Neuronal stem cell (in vitro differentiated cells): ENCODE measurements around the gene EPB41L5.

Source experiments
- DNase-seq: peaks from one replicate; pipeline ENCODE4 v3.0.0-alpha.2; 2013; ENCODE audit warnings: low spot score
- H2AFZ ChIP-seq: one replicate; pipeline ENCODE4 v1.6.1; 2013; ENCODE audit warnings: mild to moderate bottlenecking, low read length, inconsistent platforms
- H2AK5ac ChIP-seq: 2 replicates; pipeline ENCODE4 v1.6.1; 2013; ENCODE audit warnings: low read depth, mild to moderate bottlenecking, inconsistent platforms, low read length, moderate library complexity, mixed read lengths
- H2BK120ac ChIP-seq: 2 replicates; pipeline ENCODE4 v1.6.1; 2013; ENCODE audit warnings: low read depth, mild to moderate bottlenecking, inconsistent platforms, low read length, moderate library complexity, mixed read lengths
- H2BK12ac ChIP-seq: one replicate; pipeline ENCODE4 v1.6.1; 2013; ENCODE audit warnings: low read length, inconsistent platforms
- H2BK15ac ChIP-seq: 2 replicates; pipeline ENCODE4 v1.6.1; 2013; ENCODE audit warnings: mild to moderate bottlenecking, low read length, inconsistent platforms, mixed read lengths
- H2BK5ac ChIP-seq: one replicate; pipeline ENCODE4 v1.6.1; 2013; ENCODE audit warnings: inconsistent platforms, mild to moderate bottlenecking, low read length, moderate library complexity
- H3K14ac ChIP-seq: one replicate; pipeline ENCODE4 v1.6.1; 2013; ENCODE audit warnings: low read length, inconsistent platforms
- H3K18ac ChIP-seq: 2 replicates; pipeline ENCODE4 v1.6.1; 2013; ENCODE audit warnings: low read length, inconsistent platforms
- H3K23ac ChIP-seq: 2 replicates; pipeline ENCODE4 v1.6.1; 2013; ENCODE audit warnings: low read depth, mild to moderate bottlenecking, mixed read lengths, low read length, inconsistent platforms; ENCODE audit not compliant: poor library complexity
- H3K27ac ChIP-seq: replicated peaks from 3 replicates; pipeline ENCODE4 v1.5.1; 2013; ENCODE audit warnings: low read length, inconsistent platforms
- H3K27me3 ChIP-seq, 3 experiments: 2 replicates each; pipeline ENCODE4 v1.6.1; 2013; ENCODE audit warnings: low read length in 3 of 3, mild to moderate bottlenecking in 2 of 3, inconsistent platforms in 1 of 3, low read depth in 1 of 3, mixed read lengths in 1 of 3, moderate library complexity in 1 of 3; ENCODE audit not compliant: control insufficient read depth in 3 of 3, insufficient read depth in 3 of 3
- H3K36me3 ChIP-seq, 2 donors: replicated peaks in 1 of 2; 2 replicates each; pipeline ENCODE4 v1.6.1; 2013; ENCODE audit warnings: low read length in 2 of 2; ENCODE audit not compliant: control insufficient read depth in 2 of 2, insufficient read depth in 2 of 2
- H3K4ac ChIP-seq: 2 replicates; pipeline ENCODE4 v1.6.1; 2013; ENCODE audit warnings: inconsistent platforms, mild to moderate bottlenecking, low read length, moderate library complexity
- H3K4me1 ChIP-seq, 2 donors: 1 replicate in 1 of 2; 2 replicates in 1 of 2; pipeline ENCODE4 v1.6.1; 2013; ENCODE audit warnings: low read length in 2 of 2, low read depth in 1 of 2; ENCODE audit not compliant: control insufficient read depth in 2 of 2, insufficient read depth in 1 of 2
- H3K4me2 ChIP-seq: one replicate; pipeline ENCODE4 v1.6.1; 2013; ENCODE audit warnings: mild to moderate bottlenecking, low read length, inconsistent platforms; ENCODE audit not compliant: insufficient read depth, poor library complexity, severe bottlenecking
- H3K4me3 ChIP-seq, 2 donors: 2 replicates each; pipeline ENCODE4 v1.5.1; 2013; ENCODE audit warnings: low read length in 2 of 2, mild to moderate bottlenecking in 2 of 2, inconsistent platforms in 1 of 2, moderate library complexity in 1 of 2
- H3K79me1 ChIP-seq: one replicate; pipeline ENCODE4 v1.6.1; 2013; ENCODE audit warnings: low read depth, mild to moderate bottlenecking, inconsistent platforms, low read length, moderate library complexity
- H3K9ac ChIP-seq: one replicate; pipeline ENCODE4 v1.6.1; 2013; ENCODE audit warnings: mild to moderate bottlenecking, low read depth, low read length, inconsistent platforms; ENCODE audit not compliant: poor library complexity
- H3K9me3 ChIP-seq, 2 donors: replicated peaks in 1 of 2; 2 replicates each; pipeline versions ENCODE3 to v1.6.1; 2013; ENCODE audit warnings: low read length in 2 of 2, mild to moderate bottlenecking in 2 of 2, inconsistent platforms in 1 of 2, low read depth in 1 of 2, mixed read lengths in 1 of 2, moderate library complexity in 1 of 2; ENCODE audit not compliant: control insufficient read depth in 2 of 2, insufficient read depth in 1 of 2
- H4K8ac ChIP-seq: one replicate; pipeline ENCODE4 v1.6.1; 2013; ENCODE audit warnings: low read depth, mild to moderate bottlenecking, inconsistent platforms, low read length, moderate library complexity
- H4K91ac ChIP-seq: one replicate; pipeline ENCODE4 v1.6.1; 2013; ENCODE audit warnings: low read length, low read depth, mild to moderate bottlenecking, inconsistent platforms; ENCODE audit not compliant: poor library complexity
- WGBS, 2 donors: extraction: QIAGEN DNeasy Blood & Tissue Kit; methylation state at CpG; one replicate each; pipeline ENCODE4 v1.1.7; 2013; ENCODE audit warnings: missing lambda C conversion rate in 2 of 2, mixed read lengths in 1 of 2; ENCODE audit not compliant: insufficient read length in 2 of 2, insufficient replicate concordance in 1 of 2; ENCODE audit errors: extremely low coverage in 2 of 2; 5-methylcytosine and 5-hydroxymethylcytosine counted together

The EPB41L5 gene

GRCh38 chr2:120029672-120030640, 17.1 kb downstream of the EPB41L5 start:
- H3K9me3 ChIP-seq = peaks cover 3 to 18% of the 10 kb centered on the region in 2 donors
- no peak overlapping the region for H3K4me2 ChIP-seq
- no peak overlapping the region for H3K14ac ChIP-seq
- no peak overlapping the region for H4K91ac ChIP-seq
- no peak overlapping the region for H2AK5ac ChIP-seq
- H3K4me3 ChIP-seq = no peak overlapping the region
- H3K79me1 ChIP-seq = peaks cover 2% of the 10 kb centered on the region
- H2BK5ac ChIP-seq = no peak overlapping the region
- H3K27ac ChIP-seq = no peak overlapping the region
- H3K4me1 ChIP-seq = peaks cover 0 to 7% of the 10 kb centered on the region in 2 donors
- no peak overlapping the region for H4K8ac ChIP-seq
- no peak overlapping the region for H2BK120ac ChIP-seq
- WGBS, 2 donors = no CpG with 5 or more reads among the region's 15 CpGs
- H3K4ac ChIP-seq = no peak overlapping the region
- DNase-seq = no peak
- H2BK15ac ChIP-seq = no peak overlapping the region
- H2BK12ac ChIP-seq = no peak overlapping the region
- H3K18ac ChIP-seq = no peak overlapping the region
- no peak overlapping the region for H3K9ac ChIP-seq
- H3K27me3 ChIP-seq = no peaks in the 10 kb centered on the region
- peaks cover 0 to 5% of the 10 kb centered on the region in 2 donors for H3K36me3 ChIP-seq
- H3K23ac ChIP-seq = no peak overlapping the region
- H2AFZ ChIP-seq = no peak overlapping the region

GRCh38 chr2:120032297-120032696, 19.4 kb downstream of the EPB41L5 start:
- Histone ChIP-seq H3K9me3 (peaks cover 2 to 3% of the 10 kb centered on the region in 2 donors), H3K14ac (no peak overlapping the region), H2BK15ac (no peak overlapping the region), H3K4me2 (no peak overlapping the region), H2BK12ac (no peak overlapping the region), H4K91ac (no peak overlapping the region), H2AFZ (no peak overlapping the region), H3K27ac (no peak overlapping the region), H3K36me3 (peaks cover 0 to 3% of the 10 kb centered on the region in 2 donors), H3K18ac (no peak overlapping the region), H3K4me3 (no peak overlapping the region), H2BK120ac (no peak overlapping the region), H3K27me3 (no peaks in the 10 kb centered on the region), H3K23ac (no peak overlapping the region), H3K9ac (no peak overlapping the region), H3K4me1 (peaks cover 0 to 7% of the 10 kb centered on the region in 2 donors), H3K4ac (no peak overlapping the region), H3K79me1 (peaks cover 2% of the 10 kb centered on the region), H4K8ac (no peak overlapping the region), H2AK5ac (no peak overlapping the region), H2BK5ac (no peak overlapping the region)
- DNase-seq = no peak
- WGBS, 2 donors = no CpG with 5 or more reads among the region's 3 CpGs

- Histone ChIP-seq H3K27ac (no peak overlapping the region), H3K4me1 (peaks cover 0 to 7% of the 10 kb centered on the region in 2 donors), H3K4me3 (no peak overlapping the region), H3K79me1 (no peaks in the 10 kb centered on the region), H2BK15ac (no peak overlapping the region), H3K36me3 (no peaks in the 10 kb centered on the region), H3K14ac (no peak overlapping the region), H3K18ac (no peak overlapping the region), H3K23ac (no peak overlapping the region), H4K91ac (no peak overlapping the region), H2BK12ac (no peak overlapping the region), H2AK5ac (no peak overlapping the region), H2BK5ac (no peak overlapping the region), H3K4ac (no peak overlapping the region), H2BK120ac (no peak overlapping the region), H2AFZ (no peak overlapping the region), H3K27me3 (no peaks in the 10 kb centered on the region), H3K9me3 (no peaks in the 10 kb centered on the region), H3K9ac (no peak overlapping the region), H3K4me2 (no peak overlapping the region), H4K8ac (no peak overlapping the region)
- no CpG with 5 or more reads among the region's 2 CpGs for WGBS, 2 donors
- DNase-seq = no peak
Observed at GRCh38 chr2:120034027-120034426, 21.1 kb downstream of the EPB41L5 start.

GRCh38 chr2:120034621-120035020, 21.7 kb downstream of the EPB41L5 start:
- Histone ChIP-seq H3K23ac (no peak overlapping the region), H3K14ac (no peak overlapping the region), H2BK12ac (no peak overlapping the region), H2AFZ (no peak overlapping the region), H3K27ac (no peak overlapping the region), H3K79me1 (no peaks in the 10 kb centered on the region), H3K4me2 (no peak overlapping the region), H3K36me3 (no peaks in the 10 kb centered on the region), H3K4ac (no peak overlapping the region), H3K4me3 (no peak overlapping the region), H3K9me3 (no peaks in the 10 kb centered on the region), H4K91ac (no peak overlapping the region), H2AK5ac (no peak overlapping the region), H4K8ac (no peak overlapping the region), H2BK15ac (no peak overlapping the region), H3K9ac (no peak overlapping the region), H2BK5ac (no peak overlapping the region), H3K18ac (no peak overlapping the region), H3K4me1 (peaks cover 0 to 7% of the 10 kb centered on the region in 2 donors), H2BK120ac (no peak overlapping the region), H3K27me3 (no peaks in the 10 kb centered on the region)
- no peak for DNase-seq
- no CpG with 5 or more reads among the region's 4 CpGs for WGBS, 2 donors
